H9 (cell line): ENCODE results near the gene DOCK2. TPM values are rescaled to one million over a fixed set of nuclear protein-coding genes. Genes with fewer than 3 reads are reported as not detected.

Experiments
- DNase-seq: peaks from one replicate; pipeline ENCODE4 v3.0.0-alpha.2; 2017
- H2AFZ ChIP-seq: one replicate; pipeline ENCODE4 v1.6.1; 2013; ENCODE audit warnings: mild to moderate bottlenecking, low read length, control low read depth, moderate library complexity
- H2AK5ac ChIP-seq: 2 replicates; pipeline ENCODE4 v1.6.1; 2013; ENCODE audit warnings: low read length, control low read depth, mixed read lengths; ENCODE audit not compliant: insufficient read length
- H2BK120ac ChIP-seq: one replicate; pipeline ENCODE4 v1.6.1; 2013; ENCODE audit warnings: low read depth, mild to moderate bottlenecking, low read length, control low read depth, inconsistent platforms; ENCODE audit not compliant: poor library complexity, severe bottlenecking
- H2BK12ac ChIP-seq: 2 replicates; pipeline ENCODE4 v1.6.1; 2013; ENCODE audit warnings: low read length, control low read depth, mixed read lengths, low read depth; ENCODE audit not compliant: insufficient read length
- H2BK15ac ChIP-seq: 2 replicates; pipeline ENCODE4 v1.6.1; 2013; ENCODE audit warnings: low read depth, low read length, control low read depth
- H2BK20ac ChIP-seq: one replicate; pipeline ENCODE4 v1.6.1; 2013; ENCODE audit warnings: low read depth, mild to moderate bottlenecking, low read length, control low read depth, inconsistent platforms; ENCODE audit not compliant: poor library complexity, severe bottlenecking
- H2BK5ac ChIP-seq: 2 replicates; pipeline ENCODE4 v1.6.1; 2013; ENCODE audit warnings: low read length, control low read depth, mixed read lengths; ENCODE audit not compliant: insufficient read length
- H3K14ac ChIP-seq: 2 replicates; pipeline ENCODE4 v1.6.1; 2013; ENCODE audit warnings: low read length, control low read depth; ENCODE audit not compliant: insufficient read depth
- H3K18ac ChIP-seq: 2 replicates; pipeline ENCODE4 v1.6.1; 2013; ENCODE audit warnings: low read depth, mild to moderate bottlenecking, mixed read lengths, low read length, control low read depth; ENCODE audit not compliant: insufficient read length
- H3K23ac ChIP-seq: 2 replicates; pipeline ENCODE4 v1.6.1; 2013; ENCODE audit warnings: low read length, control low read depth, mixed read lengths, low read depth; ENCODE audit not compliant: insufficient read length
- H3K23me2 ChIP-seq: 2 replicates; pipeline ENCODE4 v1.6.1; 2013; ENCODE audit warnings: low read depth, mild to moderate bottlenecking, mixed read lengths, low read length, control low read depth; ENCODE audit not compliant: insufficient read length, poor library complexity, severe bottlenecking
- H3K27ac ChIP-seq: 2 replicates; pipeline ENCODE4 v1.5.1; 2013; ENCODE audit warnings: low read length, control low read depth, mixed read lengths, low read depth; ENCODE audit not compliant: insufficient read length
- H3K27me3 ChIP-seq: 2 replicates; pipeline ENCODE4 v1.6.1; 2013; ENCODE audit warnings: low read length, control low read depth, inconsistent platforms; ENCODE audit not compliant: insufficient read depth
- H3K4ac ChIP-seq: 2 replicates; pipeline ENCODE4 v1.6.1; 2013; ENCODE audit warnings: low read depth, mild to moderate bottlenecking, control low read depth, inconsistent platforms, low read length, moderate library complexity
- H3K4me1 ChIP-seq: 2 replicates; pipeline ENCODE4 v1.6.1; 2013; ENCODE audit warnings: low read length, control low read depth, inconsistent platforms; ENCODE audit not compliant: insufficient read depth
- H3K4me2 ChIP-seq: 2 replicates; pipeline ENCODE4 v1.6.1; 2013; ENCODE audit warnings: low read length, control low read depth, mixed read lengths; ENCODE audit not compliant: insufficient read length, insufficient read depth
- H3K56ac ChIP-seq: 2 replicates; pipeline ENCODE4 v1.6.1; 2013; ENCODE audit warnings: low read depth, mild to moderate bottlenecking, mixed read lengths, low read length, control low read depth; ENCODE audit not compliant: insufficient read length
- H3K79me1 ChIP-seq: 2 replicates; pipeline ENCODE4 v1.6.1; 2013; ENCODE audit warnings: low read depth, mild to moderate bottlenecking, moderate library complexity, low read length, control low read depth, inconsistent platforms; ENCODE audit not compliant: insufficient read depth, poor library complexity, severe bottlenecking
- H3K79me2 ChIP-seq: 2 replicates; pipeline ENCODE4 v1.6.1; 2013; ENCODE audit warnings: low read length, control low read depth, inconsistent platforms; ENCODE audit not compliant: insufficient read depth
- H3K9ac ChIP-seq: 2 replicates; pipeline ENCODE4 v1.6.1; 2013; ENCODE audit warnings: low read length, control low read depth, mixed read lengths; ENCODE audit not compliant: insufficient read length; ENCODE audit errors: extremely low read depth
- H3K9me3 ChIP-seq: one replicate; pipeline ENCODE4 v1.6.1; 2013; ENCODE audit warnings: low read depth, low read length, inconsistent platforms; ENCODE audit not compliant: control insufficient read depth
- H3T11ph ChIP-seq: one replicate; pipeline ENCODE4 v1.6.1; 2013; ENCODE audit warnings: mild to moderate bottlenecking, low read length, control low read depth, inconsistent platforms
- H4K20me1 ChIP-seq: one replicate; pipeline ENCODE4 v1.6.1; 2013; ENCODE audit not compliant: control insufficient read depth, insufficient read length, insufficient read depth
- H4K5ac ChIP-seq: 2 replicates; pipeline ENCODE4 v1.6.1; 2013; ENCODE audit warnings: low read depth, mild to moderate bottlenecking, mixed read lengths, low read length, control low read depth; ENCODE audit not compliant: insufficient read length
- H4K8ac ChIP-seq: replicated peaks from 2 replicates; pipeline ENCODE4 v1.6.1; 2013; ENCODE audit warnings: low read length, control low read depth, mixed read lengths, low read depth; ENCODE audit not compliant: insufficient read length
- H4K91ac ChIP-seq: 2 replicates; pipeline ENCODE4 v1.6.1; 2013; ENCODE audit warnings: low read depth, mild to moderate bottlenecking, moderate library complexity, mixed read lengths, low read length, control low read depth; ENCODE audit not compliant: insufficient read length
- H3K27ac Mint-ChIP-seq, 3 experiments: 2 replicates in 2 of 3; 3 replicates in 1 of 3; pipeline ENCODE4 v1.8.0; 2020 to 2021; ENCODE audit warnings: mixed read lengths in 3 of 3, mild to moderate bottlenecking in 1 of 3, moderate library complexity in 1 of 3
- H3K27me3 Mint-ChIP-seq: 2 replicates; pipeline ENCODE4 v1.8.0; 2021; ENCODE audit warnings: low read depth, mild to moderate bottlenecking, moderate library complexity, mixed read lengths
- H3K36me3 Mint-ChIP-seq, 3 experiments: 2 replicates in 2 of 3; 3 replicates in 1 of 3; pipeline ENCODE4 v1.8.0; 2020 to 2021; ENCODE audit warnings: low read depth in 3 of 3, mixed read lengths in 3 of 3; ENCODE audit not compliant: insufficient read depth in 1 of 3
- H3K4me1 Mint-ChIP-seq, 2 experiments: 2 replicates each; pipeline ENCODE4 v1.8.0; 2020; ENCODE audit warnings: mixed read lengths in 2 of 2
- H3K4me3 Mint-ChIP-seq, 2 experiments: 2 replicates in 1 of 2; 3 replicates in 1 of 2; pipeline ENCODE4 v1.8.0; 2020 to 2021; ENCODE audit warnings: mild to moderate bottlenecking in 2 of 2, mixed read lengths in 2 of 2, moderate library complexity in 1 of 2
- H3K9me3 Mint-ChIP-seq, 2 experiments: 2 replicates in 1 of 2; 3 replicates in 1 of 2; pipeline ENCODE4 v1.8.0; 2020; ENCODE audit warnings: mild to moderate bottlenecking in 2 of 2, mixed read lengths in 2 of 2, moderate library complexity in 1 of 2
- WGBS: extraction: QIAGEN DNeasy Blood & Tissue Kit; methylation state at CpG from one replicate; pipeline ENCODE4 v1.1.7; 2013; ENCODE audit warnings: missing lambda C conversion rate, low lambda C conversion rate, mixed read lengths; ENCODE audit not compliant: insufficient read length; ENCODE audit errors: extremely low coverage; 5-methylcytosine and 5-hydroxymethylcytosine counted together
- total RNA-seq: library from RNA; stranded (reverse); gene quantifications from 2 replicates; pipeline ENCODE4 v1.2.1, GENCODE V29; 2021
- TF ChIP-seq, protein P1 (sequence below): fragments of 200-600 bp; sonication (generic); conservative IDR thresholded peaks from 3 replicates; pipeline ENCODE4 v1.8.0; 2021; ENCODE audit warnings: antibody characterized with exemption, mild to moderate bottlenecking

Gene DOCK2
- total RNA-seq, 1 experiment from 2014 or later: 7.8 TPM

DNA sequence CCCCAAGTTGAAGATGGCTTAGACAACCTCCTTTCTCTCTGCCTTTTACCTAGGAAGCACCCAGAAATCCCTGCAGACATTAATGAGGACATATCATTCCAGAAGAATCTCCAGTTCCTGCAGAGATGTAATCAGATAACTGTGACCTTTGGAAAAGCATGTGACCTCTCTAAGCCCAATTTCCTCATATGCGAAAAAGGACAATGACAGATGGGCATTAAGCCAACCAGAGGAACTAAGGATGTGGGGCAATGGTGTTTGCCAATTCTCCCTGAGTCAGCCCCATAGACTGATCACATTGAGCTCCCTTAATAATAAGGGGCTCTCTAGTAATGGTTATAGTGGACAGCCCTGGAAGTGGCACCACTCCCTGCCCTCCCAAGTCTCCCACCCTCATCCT is 458.6 kb downstream of the DOCK2 start:
- Histone ChIP-seq H3K56ac (no peak overlapping the region), H4K91ac (no peak overlapping the region), H3K18ac (no peak overlapping the region), H2BK12ac (no peak overlapping the region), H4K20me1 (no peaks in the 10 kb centered on the region), H3K23ac (no peak overlapping the region), H3K79me1 (no peaks in the 10 kb centered on the region), H2BK120ac (no peak overlapping the region), H3T11ph (no peak overlapping the region), H3K4me2 (no peak overlapping the region), H2AFZ (no peak overlapping the region), H2AK5ac (no peak overlapping the region), H3K4ac (no peak overlapping the region), H2BK5ac (no peak overlapping the region), H3K4me1 (no peaks in the 10 kb centered on the region), H2BK20ac (no peak overlapping the region), H4K8ac (no peak overlapping the region), H2BK15ac (no peak overlapping the region), H3K9me3 (no peaks in the 10 kb centered on the region), H3K23me2 (no peaks in the 10 kb centered on the region), H3K27ac (no peak overlapping the region), H3K9ac (no peak overlapping the region), H4K5ac (no peak overlapping the region), H3K79me2 (no peaks in the 10 kb centered on the region), H3K14ac (no peak overlapping the region), H3K27me3 (no peaks in the 10 kb centered on the region)
- Mint-ChIP-seq H3K27me3 (peaks cover 25% of the 10 kb centered on the region), H3K27ac (no peak overlapping the region; a peak in 1 of 7 replicates), H3K9me3 (peaks cover 3 to 7% of the 10 kb centered on the region in 2 experiments; a peak in 4 of 5 replicates), H3K4me3 (no peak overlapping the region), H3K36me3 (no peaks in the 10 kb centered on the region), H3K4me1 (peaks cover 11 to 12% of the 10 kb centered on the region in 2 experiments)
- TF ChIP-seq, protein P1, sequence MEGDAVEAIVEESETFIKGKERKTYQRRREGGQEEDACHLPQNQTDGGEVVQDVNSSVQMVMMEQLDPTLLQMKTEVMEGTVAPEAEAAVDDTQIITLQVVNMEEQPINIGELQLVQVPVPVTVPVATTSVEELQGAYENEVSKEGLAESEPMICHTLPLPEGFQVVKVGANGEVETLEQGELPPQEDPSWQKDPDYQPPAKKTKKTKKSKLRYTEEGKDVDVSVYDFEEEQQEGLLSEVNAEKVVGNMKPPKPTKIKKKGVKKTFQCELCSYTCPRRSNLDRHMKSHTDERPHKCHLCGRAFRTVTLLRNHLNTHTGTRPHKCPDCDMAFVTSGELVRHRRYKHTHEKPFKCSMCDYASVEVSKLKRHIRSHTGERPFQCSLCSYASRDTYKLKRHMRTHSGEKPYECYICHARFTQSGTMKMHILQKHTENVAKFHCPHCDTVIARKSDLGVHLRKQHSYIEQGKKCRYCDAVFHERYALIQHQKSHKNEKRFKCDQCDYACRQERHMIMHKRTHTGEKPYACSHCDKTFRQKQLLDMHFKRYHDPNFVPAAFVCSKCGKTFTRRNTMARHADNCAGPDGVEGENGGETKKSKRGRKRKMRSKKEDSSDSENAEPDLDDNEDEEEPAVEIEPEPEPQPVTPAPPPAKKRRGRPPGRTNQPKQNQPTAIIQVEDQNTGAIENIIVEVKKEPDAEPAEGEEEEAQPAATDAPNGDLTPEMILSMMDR: no peak
- no peak for DNase-seq
- WGBS: no CpG with 5 or more reads among the region's 1 CpG
